ENCODE results near the gene ZBTB2. TPM values are rescaled to one million over a fixed set of nuclear protein-coding genes. Genes with fewer than 3 reads are reported as not detected.

Gene ZBTB2, protein sequence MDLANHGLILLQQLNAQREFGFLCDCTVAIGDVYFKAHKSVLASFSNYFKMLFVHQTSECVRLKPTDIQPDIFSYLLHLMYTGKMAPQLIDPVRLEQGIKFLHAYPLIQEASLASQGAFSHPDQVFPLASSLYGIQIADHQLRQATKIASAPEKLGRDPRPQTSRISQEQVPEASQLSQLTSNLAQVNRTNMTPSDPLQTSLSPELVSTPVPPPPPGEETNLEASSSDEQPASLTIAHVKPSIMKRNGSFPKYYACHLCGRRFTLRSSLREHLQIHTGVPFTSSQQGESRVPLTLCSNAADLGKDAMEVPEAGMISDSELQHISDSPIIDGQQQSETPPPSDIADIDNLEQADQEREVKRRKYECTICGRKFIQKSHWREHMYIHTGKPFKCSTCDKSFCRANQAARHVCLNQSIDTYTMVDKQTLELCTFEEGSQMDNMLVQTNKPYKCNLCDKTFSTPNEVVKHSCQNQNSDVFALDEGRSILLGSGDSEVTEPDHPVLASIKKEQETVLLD
- total RNA-seq, result 10 to 100 TPM in 3 of 4 donors, 1 to 10 TPM in 1; 7.1 to 16.3 (median 11.5) TPM

DNA sequence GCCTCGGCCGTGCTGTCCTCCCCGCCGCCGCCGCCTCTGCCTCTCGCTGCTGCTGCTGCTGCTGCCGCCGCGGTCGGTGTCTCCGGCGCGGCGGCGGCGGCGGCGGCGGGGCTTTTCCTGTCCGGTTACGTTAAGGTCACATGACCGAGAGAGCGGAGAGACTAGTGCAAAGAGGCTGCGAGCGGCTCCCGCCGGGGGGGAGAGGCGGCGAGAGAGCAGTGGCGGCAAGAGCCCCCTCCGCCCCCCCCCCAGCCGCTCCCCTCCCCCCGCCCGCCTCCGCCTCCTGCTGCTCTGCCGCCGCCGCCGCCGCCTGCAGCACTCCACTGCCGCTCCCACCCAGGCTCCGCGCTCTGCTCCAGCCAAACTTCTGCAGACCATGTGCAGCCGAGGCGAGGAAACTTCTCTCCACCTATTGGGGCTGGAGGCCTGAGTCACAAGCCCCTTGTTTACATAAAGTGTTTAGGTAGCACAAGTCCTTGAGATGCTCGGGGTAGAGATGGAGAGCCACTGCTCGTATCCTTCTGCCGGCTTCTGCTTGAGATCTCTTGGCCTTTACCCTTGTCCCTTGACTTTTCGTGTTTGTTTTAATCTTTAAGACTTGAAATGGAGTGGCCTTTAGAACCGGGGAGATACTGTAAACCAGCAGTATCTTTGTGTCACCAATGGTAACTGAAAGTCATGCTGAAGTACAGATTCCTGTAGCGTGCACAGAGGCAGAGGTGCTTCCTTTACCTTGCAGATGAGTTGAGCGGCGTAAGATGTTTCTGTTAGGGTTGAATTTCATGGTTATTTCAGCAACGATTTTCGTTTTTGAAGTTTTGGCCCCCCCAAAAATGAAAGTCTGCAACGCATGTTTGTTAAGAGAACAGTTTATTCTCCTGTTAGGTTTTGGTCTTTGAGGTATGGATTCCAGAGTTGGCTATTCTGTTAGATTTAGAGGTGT is at the start of gene ZBTB2:
Gene ZBTB2 (minus strand): TSS at position 89 of the 943 bp plus-strand sequence. CDS start 17,922 bp downstream, outside the sequence.
- DNase-seq (ENCODE audit: extremely low spot score), result no peak
- no peaks in the 10 kb centered on the region for H3K9me3 ChIP-seq
- no peaks in the 10 kb centered on the region for H3K36me3 ChIP-seq
- peak within 1 kb of the TSS; percentile 76 to 99 (median 94) for H3K4me3 ChIP-seq
- H3K27ac ChIP-seq (replicated peaks in 1 of 4), result peak within 1 kb of the TSS; percentile 99 to 100 (median 100)
- under 1% methylated on average over 11 of the region's 57 CpGs for WGBS
- peaks cover 52 to 68% (median 66%) of the 10 kb centered on the region in 4 donors for H3K4me1 ChIP-seq
- no peak for TF ChIP-seq POLR2AphosphoS5 (IDR thresholded peaks at IDR 0.05)
- TF ChIP-seq, protein P1, sequence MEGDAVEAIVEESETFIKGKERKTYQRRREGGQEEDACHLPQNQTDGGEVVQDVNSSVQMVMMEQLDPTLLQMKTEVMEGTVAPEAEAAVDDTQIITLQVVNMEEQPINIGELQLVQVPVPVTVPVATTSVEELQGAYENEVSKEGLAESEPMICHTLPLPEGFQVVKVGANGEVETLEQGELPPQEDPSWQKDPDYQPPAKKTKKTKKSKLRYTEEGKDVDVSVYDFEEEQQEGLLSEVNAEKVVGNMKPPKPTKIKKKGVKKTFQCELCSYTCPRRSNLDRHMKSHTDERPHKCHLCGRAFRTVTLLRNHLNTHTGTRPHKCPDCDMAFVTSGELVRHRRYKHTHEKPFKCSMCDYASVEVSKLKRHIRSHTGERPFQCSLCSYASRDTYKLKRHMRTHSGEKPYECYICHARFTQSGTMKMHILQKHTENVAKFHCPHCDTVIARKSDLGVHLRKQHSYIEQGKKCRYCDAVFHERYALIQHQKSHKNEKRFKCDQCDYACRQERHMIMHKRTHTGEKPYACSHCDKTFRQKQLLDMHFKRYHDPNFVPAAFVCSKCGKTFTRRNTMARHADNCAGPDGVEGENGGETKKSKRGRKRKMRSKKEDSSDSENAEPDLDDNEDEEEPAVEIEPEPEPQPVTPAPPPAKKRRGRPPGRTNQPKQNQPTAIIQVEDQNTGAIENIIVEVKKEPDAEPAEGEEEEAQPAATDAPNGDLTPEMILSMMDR (IDR thresholded peaks at IDR 0.05), result no peak
- TF ChIP-seq EP300 (IDR thresholded peaks at IDR 0.05), result no peak
- no peak for TF ChIP-seq POLR2A (IDR thresholded peaks at IDR 0.05; ENCODE audit: low read depth)
- intact Hi-C loops (cut with DNase I), result no loop called here
- peaks cover 0 to 6% (median 0%) of the 10 kb centered on the region in 4 donors for H3K27me3 ChIP-seq

DNA sequence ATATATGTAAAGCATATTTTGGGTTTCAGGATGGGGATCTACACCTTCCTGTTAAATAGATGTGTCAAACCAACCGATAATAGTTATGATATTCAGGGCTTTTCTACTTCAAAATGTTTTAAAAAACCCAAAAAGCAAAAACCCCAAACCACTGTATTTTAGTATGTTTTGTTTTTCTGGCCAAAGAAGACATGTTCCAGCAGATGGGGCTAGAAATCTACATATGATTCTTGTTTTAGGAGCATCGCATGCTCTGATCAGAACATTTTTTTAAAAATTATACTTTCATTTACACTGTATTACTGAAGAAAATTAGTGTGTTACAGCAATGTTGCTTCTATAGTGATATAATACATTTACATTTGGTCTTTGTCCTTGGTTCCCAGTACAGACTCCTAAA is 49.6 kb upstream of the ZBTB2 start:
- DNase-seq (ENCODE audit: extremely low spot score), result no peak
- intact Hi-C loops (cut with DNase I), result loop anchor here (1.0 kb wide), 1 partner anchor 35 kb away; no protein-coding TSS in a partner anchor
- Histone ChIP-seq H3K4me3 (no peak overlapping the region), H3K4me1 (peaks cover 29 to 53% (median 43%) of the 10 kb centered on the region in 4 donors), H3K27me3 (no peaks in the 10 kb centered on the region), H3K9me3 (no peaks in the 10 kb centered on the region), H3K27ac (replicated peaks in 1 of 4) (peak overlapping the region in 2 of 4 donors; percentile 0 to 15), H3K36me3 (peaks cover 0 to 10% (median 2%) of the 10 kb centered on the region in 4 donors)
- TF ChIP-seq EP300 (IDR thresholded peaks at IDR 0.05), result no peak
- TF ChIP-seq, protein P1 (IDR thresholded peaks at IDR 0.05), result peak; percentile 32 to 51 (median 34)
- 52% methylated on average over 2 of the region's 2 CpGs for WGBS

DNA sequence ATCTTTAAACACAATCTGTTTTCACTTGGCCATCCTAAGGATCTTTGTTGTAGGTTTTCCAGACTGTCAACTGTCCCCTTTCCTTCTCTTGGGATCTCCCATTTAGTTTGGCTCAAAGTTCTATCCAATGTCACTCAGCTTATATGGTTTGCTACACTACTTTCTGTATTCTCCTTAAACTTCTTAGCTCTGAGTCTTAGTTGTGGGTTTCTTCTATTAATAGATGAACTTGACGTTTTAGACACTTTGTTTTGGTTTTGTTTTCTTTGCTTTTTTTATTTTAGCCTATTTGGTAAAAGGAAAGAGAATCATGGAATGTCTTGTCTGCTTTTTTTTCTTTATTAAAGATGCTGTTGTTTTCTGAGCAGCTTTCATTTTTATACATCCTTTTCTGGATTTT is 49.1 kb upstream of the ZBTB2 start:
- Histone ChIP-seq H3K4me3 (no peak overlapping the region), H3K27me3 (no peaks in the 10 kb centered on the region), H3K9me3 (no peaks in the 10 kb centered on the region), H3K4me1 (peaks cover 25 to 49% (median 39%) of the 10 kb centered on the region in 4 donors), H3K36me3 (peaks cover 0 to 14% (median 2%) of the 10 kb centered on the region in 4 donors), H3K27ac (replicated peaks in 1 of 4) (peak overlapping the region in 2 of 4 donors; percentile 0 to 15)
- TF ChIP-seq POLR2A (IDR thresholded peaks at IDR 0.05; ENCODE audit: low read depth), result no peak
- TF ChIP-seq, protein P1 (IDR thresholded peaks at IDR 0.05), result no peak
- TF ChIP-seq EP300 (IDR thresholded peaks at IDR 0.05), result no peak
- no peak for TF ChIP-seq POLR2AphosphoS5 (IDR thresholded peaks at IDR 0.05)
- 4% methylated on average over 1 of the region's 1 CpG for WGBS
- intact Hi-C loops (cut with DNase I), result no loop called here
- DNase-seq (ENCODE audit: extremely low spot score), result no peak

DNA sequence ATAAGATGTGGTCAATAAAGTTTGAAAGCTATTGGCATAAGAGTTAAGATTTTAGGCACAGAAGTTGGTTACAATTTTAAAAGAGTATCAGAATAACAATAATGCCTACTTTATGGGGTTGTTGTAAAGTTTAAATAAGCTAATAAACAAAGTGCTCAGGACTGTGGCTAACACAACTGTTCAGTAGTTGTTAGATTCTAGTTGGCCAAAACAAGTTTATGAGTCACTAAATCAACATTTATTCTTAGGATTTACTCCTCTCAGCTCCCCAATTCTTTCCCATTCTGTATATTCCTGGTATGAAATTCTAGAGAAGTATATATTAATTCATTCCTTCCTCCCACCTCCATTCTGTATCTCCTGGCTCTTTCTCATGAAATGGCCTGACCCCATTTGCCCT is 46.0 kb upstream of the ZBTB2 start:
- Histone ChIP-seq H3K27ac (replicated peaks in 1 of 4) (no peak overlapping the region), H3K9me3 (no peaks in the 10 kb centered on the region), H3K36me3 (peaks cover 0 to 16% (median 7%) of the 10 kb centered on the region in 4 donors), H3K4me1 (peaks cover 19 to 35% (median 26%) of the 10 kb centered on the region in 4 donors), H3K4me3 (no peak overlapping the region), H3K27me3 (no peaks in the 10 kb centered on the region)
- no peak for DNase-seq (ENCODE audit: extremely low spot score)
- intact Hi-C loops (cut with DNase I), result no loop called here
- TF ChIP-seq EP300 (IDR thresholded peaks at IDR 0.05) (no peak), POLR2AphosphoS5 (IDR thresholded peaks at IDR 0.05) (no peak), POLR2A (IDR thresholded peaks at IDR 0.05; ENCODE audit: low read depth) (no peak)
- TF ChIP-seq, protein P1 (IDR thresholded peaks at IDR 0.05), result no peak

All from esophagus muscularis mucosa (tissue), 4 donors.